ENCODE measurements around the gene MAD1L1. TPM values are rescaled to one million over a fixed set of nuclear protein-coding genes. Genes with fewer than 3 reads are reported as not detected.

MAD1L1 gene
- total RNA-seq, 4 donors from 2014 or later: 60.3 to 149 (median 73.7) TPM

- no peak for DNase-seq (ENCODE audit: low spot score in 2 of 2)
- H3K27ac ChIP-seq: no peak overlapping the region
- peaks cover 0 to 15% (median 0%) of the 10 kb centered on the region in 3 donors for H3K36me3 ChIP-seq
- TF ChIP-seq POLR2A (IDR thresholded peaks at IDR 0.05) (no peak), EP300 (IDR thresholded peaks at IDR 0.05) (no peak), CTCF (IDR thresholded peaks at IDR 0.05) (no peak)
- 83 to 85% methylated on average over 19 to 28 of the region's 30 CpGs for WGBS, 2 donors
- H3K9me3 ChIP-seq: no peaks in the 10 kb centered on the region
- no peak overlapping the region for H3K4me3 ChIP-seq
- no peaks in the 10 kb centered on the region for H3K27me3 ChIP-seq
- H3K4me1 ChIP-seq: peaks cover 0 to 19% (median 11%) of the 10 kb centered on the region in 4 donors
These were observed 291.1 kb downstream of the MAD1L1 start for GRCh38 chr7:1941464-1942242.

GRCh38 chr7:1940863-1941262 lies 291.9 kb downstream of the MAD1L1 start:
- H3K27me3 ChIP-seq: no peaks in the 10 kb centered on the region
- no peak for DNase-seq (ENCODE audit: low spot score in 2 of 2)
- H3K4me1 ChIP-seq: peaks cover 0 to 19% (median 11%) of the 10 kb centered on the region in 4 donors
- TF ChIP-seq EP300 (IDR thresholded peaks at IDR 0.05): no peak
- no peak for TF ChIP-seq CTCF (IDR thresholded peaks at IDR 0.05)
- no peak for TF ChIP-seq POLR2A (IDR thresholded peaks at IDR 0.05)
- H3K36me3 ChIP-seq: peaks cover 0 to 20% (median 0%) of the 10 kb centered on the region in 3 donors
- H3K4me3 ChIP-seq: peak overlapping the region in 1 of 4 donors; percentile 24
- H3K27ac ChIP-seq: peak overlapping the region in 3 of 4 donors; percentile 68 to 76 (median 75)
- no peaks in the 10 kb centered on the region for H3K9me3 ChIP-seq
- WGBS, 2 donors: 75 to 82% methylated on average over 16 of the region's 16 CpGs

GRCh38 chr7:1940402-1940786 lies 292.4 kb downstream of the MAD1L1 start:
- peak overlapping the region in 2 of 4 donors; percentile 24 to 31 for H3K4me3 ChIP-seq
- WGBS, 2 donors: 38 to 47% methylated on average over 21 of the region's 21 CpGs
- H3K9me3 ChIP-seq: no peaks in the 10 kb centered on the region
- TF ChIP-seq EP300 (IDR thresholded peaks at IDR 0.05): peak in 1 of 2 donors; percentile 71
- no peak for TF ChIP-seq CTCF (IDR thresholded peaks at IDR 0.05)
- H3K4me1 ChIP-seq: peaks cover 0 to 19% (median 11%) of the 10 kb centered on the region in 4 donors
- peaks cover 0 to 20% (median 0%) of the 10 kb centered on the region in 3 donors for H3K36me3 ChIP-seq
- no peaks in the 10 kb centered on the region for H3K27me3 ChIP-seq
- DNase-seq (ENCODE audit: low spot score in 2 of 2): peak in 1 of 2 donors; percentile 34
- peak overlapping the region in 3 of 4 donors; percentile 68 to 76 (median 75) for H3K27ac ChIP-seq

GRCh38 chr7:1939434-1940401 lies 293.0 kb downstream of the MAD1L1 start:
- peaks cover 0 to 19% (median 11%) of the 10 kb centered on the region in 4 donors for H3K4me1 ChIP-seq
- DNase-seq (ENCODE audit: low spot score in 2 of 2): no peak
- peak overlapping the region in 2 of 4 donors; percentile 24 to 31 for H3K4me3 ChIP-seq
- no peaks in the 10 kb centered on the region for H3K9me3 ChIP-seq
- no peak for TF ChIP-seq EP300 (IDR thresholded peaks at IDR 0.05)
- no peak for TF ChIP-seq CTCF (IDR thresholded peaks at IDR 0.05)
- no peak for TF ChIP-seq POLR2A (IDR thresholded peaks at IDR 0.05)
- H3K27ac ChIP-seq: peak overlapping the region in 3 of 4 donors; percentile 68 to 76 (median 75)
- WGBS, 2 donors: 62 to 71% methylated on average over 18 to 24 of the region's 28 CpGs
- no peaks in the 10 kb centered on the region for H3K27me3 ChIP-seq
- peaks cover 0 to 20% (median 0%) of the 10 kb centered on the region in 3 donors for H3K36me3 ChIP-seq
